ENCODE results near the gene ASB8. TPM values are rescaled to one million over a fixed set of nuclear protein-coding genes. Genes with fewer than 3 reads are reported as not detected.

The ASB8 gene
- total RNA-seq, 1 experiment from 2014 or later: 17.1 TPM

DNA sequence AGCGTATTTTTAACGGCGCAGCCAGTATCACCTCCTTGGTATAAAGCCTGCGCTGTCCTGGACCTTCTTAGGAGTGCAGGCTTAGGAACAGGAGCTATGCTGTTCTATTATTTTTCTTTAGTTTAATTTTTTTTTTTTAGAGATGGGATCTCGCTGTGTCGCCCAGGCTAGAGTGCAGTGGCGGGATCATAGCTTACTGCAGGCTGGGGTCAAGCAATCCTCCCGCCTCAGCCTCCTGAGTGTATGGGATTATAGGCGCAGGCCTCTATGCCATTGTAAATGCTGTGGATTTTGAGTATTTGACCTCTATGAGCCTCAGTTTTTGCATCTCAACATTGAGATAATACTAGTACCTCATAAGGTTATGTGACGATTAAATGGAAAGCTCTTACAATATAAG, 41.7 kb upstream of the ASB8 start:
- H3K4me3 ChIP-seq (ENCODE audit: low read depth in 2 of 2, low read length in 2 of 2): peak overlapping the region; percentile 85 to 93
- CTCF ChIA-PET: no interaction called here
- peaks cover 19% of the 10 kb centered on the region for H3K4me1 ChIP-seq (ENCODE audit: control insufficient read depth, insufficient read depth, low read length)
- intact Hi-C loops (cut with micrococcal nuclease; ENCODE audit: unreplicated experiment): loop anchor here (5.0 kb wide), 1 partner anchor 253 kb away; no protein-coding TSS in a partner anchor
- H3K36me3 ChIP-seq (ENCODE audit: control insufficient read depth, insufficient read depth, low read length): no peaks in the 10 kb centered on the region
- TF ChIP-seq, protein P1, sequence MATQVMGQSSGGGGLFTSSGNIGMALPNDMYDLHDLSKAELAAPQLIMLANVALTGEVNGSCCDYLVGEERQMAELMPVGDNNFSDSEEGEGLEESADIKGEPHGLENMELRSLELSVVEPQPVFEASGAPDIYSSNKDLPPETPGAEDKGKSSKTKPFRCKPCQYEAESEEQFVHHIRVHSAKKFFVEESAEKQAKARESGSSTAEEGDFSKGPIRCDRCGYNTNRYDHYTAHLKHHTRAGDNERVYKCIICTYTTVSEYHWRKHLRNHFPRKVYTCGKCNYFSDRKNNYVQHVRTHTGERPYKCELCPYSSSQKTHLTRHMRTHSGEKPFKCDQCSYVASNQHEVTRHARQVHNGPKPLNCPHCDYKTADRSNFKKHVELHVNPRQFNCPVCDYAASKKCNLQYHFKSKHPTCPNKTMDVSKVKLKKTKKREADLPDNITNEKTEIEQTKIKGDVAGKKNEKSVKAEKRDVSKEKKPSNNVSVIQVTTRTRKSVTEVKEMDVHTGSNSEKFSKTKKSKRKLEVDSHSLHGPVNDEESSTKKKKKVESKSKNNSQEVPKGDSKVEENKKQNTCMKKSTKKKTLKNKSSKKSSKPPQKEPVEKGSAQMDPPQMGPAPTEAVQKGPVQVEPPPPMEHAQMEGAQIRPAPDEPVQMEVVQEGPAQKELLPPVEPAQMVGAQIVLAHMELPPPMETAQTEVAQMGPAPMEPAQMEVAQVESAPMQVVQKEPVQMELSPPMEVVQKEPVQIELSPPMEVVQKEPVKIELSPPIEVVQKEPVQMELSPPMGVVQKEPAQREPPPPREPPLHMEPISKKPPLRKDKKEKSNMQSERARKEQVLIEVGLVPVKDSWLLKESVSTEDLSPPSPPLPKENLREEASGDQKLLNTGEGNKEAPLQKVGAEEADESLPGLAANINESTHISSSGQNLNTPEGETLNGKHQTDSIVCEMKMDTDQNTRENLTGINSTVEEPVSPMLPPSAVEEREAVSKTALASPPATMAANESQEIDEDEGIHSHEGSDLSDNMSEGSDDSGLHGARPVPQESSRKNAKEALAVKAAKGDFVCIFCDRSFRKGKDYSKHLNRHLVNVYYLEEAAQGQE (IDR thresholded peaks at IDR 0.05; ENCODE audit: insufficient read depth in 1 of 2, low read depth in 2 of 2, low read length in 1 of 2): no peak
- TF ChIP-seq POLR2AphosphoS5 (IDR thresholded peaks at IDR 0.05; ENCODE audit: low read depth, low read length): no peak
- TF ChIP-seq TCF7L2 (IDR thresholded peaks at IDR 0.05; ENCODE audit: low read depth, low read length): no peak
- TF ChIP-seq, protein P2, sequence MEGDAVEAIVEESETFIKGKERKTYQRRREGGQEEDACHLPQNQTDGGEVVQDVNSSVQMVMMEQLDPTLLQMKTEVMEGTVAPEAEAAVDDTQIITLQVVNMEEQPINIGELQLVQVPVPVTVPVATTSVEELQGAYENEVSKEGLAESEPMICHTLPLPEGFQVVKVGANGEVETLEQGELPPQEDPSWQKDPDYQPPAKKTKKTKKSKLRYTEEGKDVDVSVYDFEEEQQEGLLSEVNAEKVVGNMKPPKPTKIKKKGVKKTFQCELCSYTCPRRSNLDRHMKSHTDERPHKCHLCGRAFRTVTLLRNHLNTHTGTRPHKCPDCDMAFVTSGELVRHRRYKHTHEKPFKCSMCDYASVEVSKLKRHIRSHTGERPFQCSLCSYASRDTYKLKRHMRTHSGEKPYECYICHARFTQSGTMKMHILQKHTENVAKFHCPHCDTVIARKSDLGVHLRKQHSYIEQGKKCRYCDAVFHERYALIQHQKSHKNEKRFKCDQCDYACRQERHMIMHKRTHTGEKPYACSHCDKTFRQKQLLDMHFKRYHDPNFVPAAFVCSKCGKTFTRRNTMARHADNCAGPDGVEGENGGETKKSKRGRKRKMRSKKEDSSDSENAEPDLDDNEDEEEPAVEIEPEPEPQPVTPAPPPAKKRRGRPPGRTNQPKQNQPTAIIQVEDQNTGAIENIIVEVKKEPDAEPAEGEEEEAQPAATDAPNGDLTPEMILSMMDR (IDR thresholded peaks at IDR 0.05): no peak
- TF ChIP-seq SIN3A (IDR thresholded peaks at IDR 0.05; ENCODE audit: borderline replicate concordance, insufficient read depth, low read depth, low read length): no peak
- H3K27me3 ChIP-seq (ENCODE audit: control insufficient read depth, insufficient read depth, low read length): peaks cover 3% of the 10 kb centered on the region; the same call in 1 of the 2 replicates
- ATAC-seq (no peak), DNase-seq (ENCODE audit: low read depth, low spot score) (no peak)
- H3K9me3 ChIP-seq (ENCODE audit: control insufficient read depth, insufficient read depth, low read depth, low read length): no peaks in the 10 kb centered on the region
- no TSS peak for BruUV-seq (replicated peaks)
- peak overlapping the region; percentile 95 for H3K27ac ChIP-seq (ENCODE audit: low read length)
- POLR2A ChIA-PET: interaction anchor here (0.5 to 0.8 kb wide), 3 partner anchors 12 to 603 kb away, joined by 4 to 17 read pairs (median 5); no protein-coding TSS in a partner anchor
- in situ Hi-C loops (cut with HindIII; ENCODE audit: low pct_unique_long_range_greater_than_20kb, low sequenced_read_pairs): no loop called here

DNA sequence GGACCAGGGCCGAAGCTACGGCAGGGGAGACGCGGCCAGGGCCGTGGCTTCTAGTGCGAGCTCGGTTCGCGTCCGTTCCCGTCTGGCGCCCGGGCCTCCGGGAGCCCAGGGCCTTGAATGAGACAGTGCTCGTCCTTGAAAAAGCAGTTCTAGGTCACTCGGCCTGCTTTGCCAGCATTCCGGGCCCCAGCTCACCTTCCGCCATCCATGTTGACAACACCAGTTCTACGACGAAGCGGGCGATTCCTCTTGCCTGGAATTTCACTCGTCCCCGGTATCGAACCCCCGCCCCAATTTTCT, 41.3 kb upstream of the ASB8 start:
- H3K36me3 ChIP-seq (ENCODE audit: control insufficient read depth, insufficient read depth, low read length): no peaks in the 10 kb centered on the region
- H3K4me3 ChIP-seq (ENCODE audit: low read depth in 2 of 2, low read length in 2 of 2): peak overlapping the region; percentile 85 to 93
- CTCF ChIA-PET: no interaction called here
- no peaks in the 10 kb centered on the region for H3K9me3 ChIP-seq (ENCODE audit: control insufficient read depth, insufficient read depth, low read depth, low read length)
- peak overlapping the region; percentile 95 for H3K27ac ChIP-seq (ENCODE audit: low read length)
- peaks cover 3% of the 10 kb centered on the region; the same call in 1 of the 2 replicates for H3K27me3 ChIP-seq (ENCODE audit: control insufficient read depth, insufficient read depth, low read length)
- H3K4me1 ChIP-seq (ENCODE audit: control insufficient read depth, insufficient read depth, low read length): peaks cover 19% of the 10 kb centered on the region
- intact Hi-C loops (cut with micrococcal nuclease; ENCODE audit: unreplicated experiment): loop anchor here (5.0 kb wide), 1 partner anchor 254 kb away; no protein-coding TSS in a partner anchor
- TSS peak; percentile 84 for BruUV-seq (replicated peaks)
- ATAC-seq (peak; percentile 43), DNase-seq (ENCODE audit: low read depth, low spot score) (no peak)
- POLR2A ChIA-PET: interaction anchor here (0.5 to 0.8 kb wide), 4 partner anchors 12 to 603 kb away, joined by 4 to 17 read pairs (median 8); no protein-coding TSS in a partner anchor
- peak; percentile 38 for TF ChIP-seq TCF7L2 (IDR thresholded peaks at IDR 0.05; ENCODE audit: low read depth, low read length)
- no peak for TF ChIP-seq POLR2AphosphoS5 (IDR thresholded peaks at IDR 0.05; ENCODE audit: low read depth, low read length)
- 0 out of 2 replicates have a peak, but pooled peaks have one; percentile 3 for TF ChIP-seq SIN3A (IDR thresholded peaks at IDR 0.05; ENCODE audit: borderline replicate concordance, insufficient read depth, low read depth, low read length)
- in situ Hi-C loops (cut with HindIII; ENCODE audit: low pct_unique_long_range_greater_than_20kb, low sequenced_read_pairs): no loop called here
